GM12874 (cell line): ENCODE results near the gene KHDRBS1.

ENCODE experiments used
- CTCF ChIP-seq: IDR thresholded peaks from 2 replicates; pipeline ENCODE4 v1.5.1; 2011; ENCODE audit warnings: low read depth, mild to moderate bottlenecking, control low read depth, low read length, moderate library complexity; ENCODE audit not compliant: insufficient read depth

The KHDRBS1 gene

GRCh38 chr1:32020339-32020738 is 6.7 kb downstream of the KHDRBS1 start:
- no peak for TF ChIP-seq CTCF

- no peak for TF ChIP-seq CTCF
Observed at GRCh38 chr1:32023351-32023750, 9.7 kb downstream of the KHDRBS1 start.

GRCh38 chr1:32025515-32025914 is 11.8 kb downstream of the KHDRBS1 start:
- no peak for TF ChIP-seq CTCF

GRCh38 chr1:32028746-32029145 is 15.1 kb downstream of the KHDRBS1 start:
- no peak for TF ChIP-seq CTCF

- TF ChIP-seq CTCF: no peak
Observed at GRCh38 chr1:32031578-32032274, 18.1 kb downstream of the KHDRBS1 start.

GRCh38 chr1:32032275-32032615 is 18.6 kb downstream of the KHDRBS1 start:
- no peak for TF ChIP-seq CTCF

- no peak for TF ChIP-seq CTCF
Observed at GRCh38 chr1:32035119-32035518, 21.5 kb downstream of the KHDRBS1 start.
